GM19455 (cell line): Measurements from ENCODE around the gene DEFB112.

Experiments used
- ATAC-seq: cut with Tn5 transposase; IDR thresholded peaks from one replicate; pipeline ENCODE4 v1.9.1; 2021; ENCODE audit not compliant: unreplicated experiment

DEFB112 gene

DNA sequence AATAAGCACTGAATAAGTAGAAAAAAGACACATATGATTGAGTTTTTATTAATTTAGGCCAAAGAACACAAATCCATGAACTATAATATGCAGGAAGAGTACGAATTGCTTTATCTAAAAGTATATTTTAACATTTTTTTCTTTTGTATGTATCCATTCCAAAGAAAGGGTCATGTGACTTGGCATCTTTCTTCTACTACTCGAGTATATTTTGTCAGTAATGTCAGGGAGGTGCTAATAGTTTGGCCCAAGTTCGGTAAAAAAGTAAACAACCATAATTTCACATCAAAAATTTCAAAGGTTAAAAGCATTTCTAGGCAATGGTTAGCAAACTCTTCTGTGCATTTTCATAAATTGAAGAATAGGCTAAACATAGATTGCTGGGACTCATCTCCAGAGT is 46.6 kb downstream of the DEFB112 start:
- ATAC-seq, result no peak

DNA sequence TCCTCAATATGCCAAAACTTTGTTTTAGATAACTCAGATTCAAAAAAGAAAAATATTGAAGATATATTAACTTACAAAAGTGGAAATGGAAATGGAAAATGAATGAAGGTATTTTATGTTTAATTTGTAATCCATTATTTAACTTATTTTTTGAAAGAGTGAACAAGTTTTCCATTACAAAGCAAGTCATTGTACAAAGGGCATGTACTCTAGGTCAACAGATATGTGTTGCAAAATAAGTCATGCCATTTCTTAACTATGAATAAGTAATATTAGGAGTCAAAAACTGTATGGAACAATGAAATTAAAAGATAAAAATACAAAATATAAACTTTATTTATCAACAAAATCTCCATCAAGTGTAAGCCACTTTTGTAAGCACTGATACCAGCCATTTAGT is 54.5 kb downstream of the DEFB112 start:
- ATAC-seq, result no peak
